NT2/D1 (cell line): ENCODE measurements around the gene MPDU1.

Experiments used
- SUZ12 ChIP-seq: IDR thresholded peaks from 2 replicates; pipeline ENCODE4 v1.6.1; 2011; ENCODE audit not compliant: insufficient read length, insufficient read depth; ENCODE audit errors: extremely low read depth
- YY1 ChIP-seq: IDR thresholded peaks from 2 replicates; pipeline ENCODE4 v1.6.1; 2011; ENCODE audit not compliant: insufficient read length, insufficient read depth
- ZNF274 ChIP-seq: IDR thresholded peaks from 2 replicates; pipeline ENCODE4 v1.6.1; 2011; ENCODE audit warnings: mild to moderate bottlenecking, low read depth, low read length

DNA sequence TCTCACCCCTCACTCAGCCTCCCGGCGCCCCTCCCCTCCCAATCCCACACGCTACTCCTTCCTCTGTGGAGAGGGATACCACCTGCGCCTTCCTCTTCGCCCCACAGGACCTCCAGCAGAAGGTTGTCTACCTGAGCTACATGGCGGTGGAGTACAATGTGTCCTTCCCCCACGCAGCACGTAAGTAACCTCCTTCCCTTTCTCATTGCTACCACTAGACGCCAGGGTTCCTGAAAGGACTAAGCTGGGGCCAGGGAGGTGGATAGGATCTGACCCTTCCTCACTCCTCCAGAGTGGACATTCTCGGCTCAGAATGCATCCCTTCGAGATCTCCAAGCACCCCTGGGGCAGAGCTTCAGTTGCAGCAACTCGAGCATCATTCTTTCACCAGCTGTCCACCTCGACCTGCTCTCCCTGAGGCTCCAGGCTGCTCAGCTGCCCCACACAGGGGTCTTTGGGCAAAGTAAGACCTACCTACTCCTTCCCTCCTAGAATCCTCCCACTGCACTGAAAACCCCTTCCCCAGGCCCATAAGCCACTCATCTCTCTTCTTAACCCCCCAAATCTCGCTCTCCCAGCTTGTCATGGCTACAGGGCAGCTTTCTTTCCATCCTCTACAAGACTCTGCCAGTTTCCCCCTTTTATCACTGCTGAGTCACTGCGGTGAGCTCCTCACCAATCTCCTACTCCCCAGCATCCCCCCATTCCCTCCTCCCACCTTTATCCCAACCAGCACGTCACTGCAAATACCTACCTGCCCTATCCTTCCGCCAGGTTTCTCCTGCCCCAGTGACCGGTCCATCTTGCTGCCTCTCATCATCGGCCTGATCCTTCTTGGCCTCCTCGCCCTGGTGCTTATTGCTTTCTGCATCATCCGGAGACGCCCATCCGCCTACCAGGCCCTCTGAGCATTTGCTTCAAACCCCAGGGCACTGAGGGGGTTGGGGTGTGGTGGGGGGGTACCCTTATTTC lies 2.8 kb upstream of the MPDU1 start:
- TF ChIP-seq SUZ12 (no peak), ZNF274 (no peak), YY1 (no peak)
